Measurements from ENCODE around the gene SLC6A8.
"Not testable (repeated sequence)": the region's sequence is repeated elsewhere in the genome, so short reads cannot be mapped to it uniquely, and the experiment has no call there.

SLC6A8 gene

DNA sequence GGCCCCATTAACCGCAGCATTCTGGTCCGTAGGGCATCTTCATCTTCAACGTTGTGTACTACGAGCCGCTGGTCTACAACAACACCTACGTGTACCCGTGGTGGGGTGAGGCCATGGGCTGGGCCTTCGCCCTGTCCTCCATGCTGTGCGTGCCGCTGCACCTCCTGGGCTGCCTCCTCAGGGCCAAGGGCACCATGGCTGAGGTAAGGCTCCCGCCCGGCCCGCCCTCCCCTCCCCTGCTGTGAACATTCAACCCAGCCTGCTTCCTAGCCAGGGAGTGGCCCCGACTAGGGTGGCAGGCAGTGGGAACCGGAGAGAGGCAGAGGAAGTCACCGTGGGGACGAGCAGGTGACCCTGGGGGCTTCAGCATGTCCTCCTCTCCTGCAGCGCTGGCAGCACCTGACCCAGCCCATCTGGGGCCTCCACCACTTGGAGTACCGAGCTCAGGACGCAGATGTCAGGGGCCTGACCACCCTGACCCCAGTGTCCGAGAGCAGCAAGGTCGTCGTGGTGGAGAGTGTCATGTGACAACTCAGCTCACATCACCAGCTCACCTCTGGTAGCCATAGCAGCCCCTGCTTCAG, 7.1 kb downstream of the SLC6A8 start:
- H3K4me3 ChIP-seq (replicated peaks; ENCODE audit: low read depth, low read length): no peak overlapping the region
- no peaks in the 10 kb centered on the region for H3K27me3 ChIP-seq (replicated peaks; ENCODE audit: control insufficient read depth, insufficient read depth, low read length)
- TF ChIP-seq, protein P1, sequence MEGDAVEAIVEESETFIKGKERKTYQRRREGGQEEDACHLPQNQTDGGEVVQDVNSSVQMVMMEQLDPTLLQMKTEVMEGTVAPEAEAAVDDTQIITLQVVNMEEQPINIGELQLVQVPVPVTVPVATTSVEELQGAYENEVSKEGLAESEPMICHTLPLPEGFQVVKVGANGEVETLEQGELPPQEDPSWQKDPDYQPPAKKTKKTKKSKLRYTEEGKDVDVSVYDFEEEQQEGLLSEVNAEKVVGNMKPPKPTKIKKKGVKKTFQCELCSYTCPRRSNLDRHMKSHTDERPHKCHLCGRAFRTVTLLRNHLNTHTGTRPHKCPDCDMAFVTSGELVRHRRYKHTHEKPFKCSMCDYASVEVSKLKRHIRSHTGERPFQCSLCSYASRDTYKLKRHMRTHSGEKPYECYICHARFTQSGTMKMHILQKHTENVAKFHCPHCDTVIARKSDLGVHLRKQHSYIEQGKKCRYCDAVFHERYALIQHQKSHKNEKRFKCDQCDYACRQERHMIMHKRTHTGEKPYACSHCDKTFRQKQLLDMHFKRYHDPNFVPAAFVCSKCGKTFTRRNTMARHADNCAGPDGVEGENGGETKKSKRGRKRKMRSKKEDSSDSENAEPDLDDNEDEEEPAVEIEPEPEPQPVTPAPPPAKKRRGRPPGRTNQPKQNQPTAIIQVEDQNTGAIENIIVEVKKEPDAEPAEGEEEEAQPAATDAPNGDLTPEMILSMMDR (IDR thresholded peaks at IDR 0.05; ENCODE audit: insufficient read depth, low read length, poor library complexity, severe bottlenecking): no peak
- no peak for DNase-seq (ENCODE audit: extremely low read depth, insufficient read length)
- no peaks in the 10 kb centered on the region for H3K36me3 ChIP-seq (ENCODE audit: control insufficient read depth, insufficient read depth, low read length)

DNA sequence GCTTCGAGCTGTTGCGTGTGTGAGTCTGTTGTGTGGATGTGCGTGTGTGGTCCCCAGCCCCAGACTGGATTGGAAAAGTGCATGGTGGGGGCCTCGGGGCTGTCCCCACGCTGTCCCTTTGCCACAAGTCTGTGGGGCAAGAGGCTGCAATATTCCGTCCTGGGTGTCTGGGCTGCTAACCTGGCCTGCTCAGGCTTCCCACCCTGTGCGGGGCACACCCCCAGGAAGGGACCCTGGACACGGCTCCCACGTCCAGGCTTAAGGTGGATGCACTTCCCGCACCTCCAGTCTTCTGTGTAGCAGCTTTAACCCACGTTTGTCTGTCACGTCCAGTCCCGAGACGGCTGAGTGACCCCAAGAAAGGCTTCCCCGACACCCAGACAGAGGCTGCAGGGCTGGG, 8.4 kb downstream of the SLC6A8 start:
- Histone ChIP-seq H3K27me3 (replicated peaks; ENCODE audit: control insufficient read depth, insufficient read depth, low read length) (no peaks in the 10 kb centered on the region), H3K36me3 (ENCODE audit: control insufficient read depth, insufficient read depth, low read length) (peaks cover 1% of the 10 kb centered on the region), H3K4me3 (replicated peaks; ENCODE audit: low read depth, low read length) (no peak overlapping the region)
- DNase-seq (ENCODE audit: extremely low read depth, insufficient read length): no peak
- TF ChIP-seq, protein P1 (IDR thresholded peaks at IDR 0.05; ENCODE audit: insufficient read depth, low read length, poor library complexity, severe bottlenecking): no peak

DNA sequence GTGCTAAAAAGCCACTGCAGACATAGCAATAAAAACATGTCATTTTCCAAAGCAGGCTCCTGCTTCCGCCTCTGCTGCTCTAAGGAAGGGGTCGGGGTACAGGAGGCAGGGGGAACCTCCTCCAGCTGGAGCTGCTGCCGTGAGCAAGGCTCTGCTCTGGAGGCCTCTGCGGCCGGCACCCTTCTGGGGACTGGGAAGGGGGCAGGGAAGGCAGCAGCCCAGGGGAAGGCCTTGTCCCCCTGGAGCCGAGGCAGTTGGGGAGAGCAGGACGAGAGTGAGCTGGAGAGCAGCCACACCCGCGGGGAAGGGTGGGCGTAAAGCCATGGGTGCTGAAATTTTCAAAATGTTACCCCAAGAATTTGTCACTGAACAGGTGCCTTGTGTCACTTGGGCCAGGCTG, 8.8 kb downstream of the SLC6A8 start:
- not testable (repeated sequence) for H3K27me3 ChIP-seq (replicated peaks; ENCODE audit: control insufficient read depth, insufficient read depth, low read length); H3K4me3 ChIP-seq (replicated peaks; ENCODE audit: low read depth, low read length); H3K36me3 ChIP-seq (ENCODE audit: control insufficient read depth, insufficient read depth, low read length); DNase-seq (ENCODE audit: extremely low read depth, insufficient read length)

DNA sequence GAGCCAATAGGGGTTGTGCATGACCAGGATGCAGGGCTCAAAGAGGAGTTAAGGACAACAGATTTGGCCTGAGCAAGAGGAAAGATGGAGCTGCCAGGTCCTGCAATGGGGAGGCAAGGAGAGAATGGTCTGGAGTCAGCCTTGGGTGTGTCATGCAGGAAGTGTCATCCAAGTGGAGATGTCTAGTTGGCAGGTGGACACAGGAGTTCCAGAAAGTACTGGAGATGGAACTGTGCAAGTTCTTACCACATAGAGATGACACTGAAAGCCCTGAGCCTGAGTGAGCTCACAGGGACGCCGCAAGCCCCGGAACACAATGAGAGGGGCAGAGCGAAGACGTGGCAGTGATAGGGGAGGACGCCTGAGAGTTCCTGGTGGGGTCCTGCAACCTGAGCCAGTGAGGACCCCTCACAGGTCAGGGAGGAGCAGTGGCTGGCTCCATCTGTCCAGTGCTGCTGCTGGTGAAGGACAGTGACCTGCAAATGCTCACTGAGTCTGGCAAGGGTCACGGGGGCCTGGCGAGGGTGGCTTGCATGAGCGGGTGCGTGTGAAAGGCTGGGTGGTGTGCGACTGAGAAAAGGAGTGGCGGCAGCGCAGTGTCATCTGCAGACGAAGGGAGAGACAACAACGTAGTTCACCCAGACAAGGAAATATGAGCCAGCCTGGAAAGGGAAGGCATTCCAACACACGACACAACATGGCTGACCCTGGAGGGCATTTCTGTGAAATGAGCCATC, 9.4 kb downstream of the SLC6A8 start:
- H3K36me3 ChIP-seq (ENCODE audit: control insufficient read depth, insufficient read depth, low read length); H3K4me3 ChIP-seq (replicated peaks; ENCODE audit: low read depth, low read length); H3K27me3 ChIP-seq (replicated peaks; ENCODE audit: control insufficient read depth, insufficient read depth, low read length); DNase-seq (ENCODE audit: extremely low read depth, insufficient read length): not testable (repeated sequence)

DNA sequence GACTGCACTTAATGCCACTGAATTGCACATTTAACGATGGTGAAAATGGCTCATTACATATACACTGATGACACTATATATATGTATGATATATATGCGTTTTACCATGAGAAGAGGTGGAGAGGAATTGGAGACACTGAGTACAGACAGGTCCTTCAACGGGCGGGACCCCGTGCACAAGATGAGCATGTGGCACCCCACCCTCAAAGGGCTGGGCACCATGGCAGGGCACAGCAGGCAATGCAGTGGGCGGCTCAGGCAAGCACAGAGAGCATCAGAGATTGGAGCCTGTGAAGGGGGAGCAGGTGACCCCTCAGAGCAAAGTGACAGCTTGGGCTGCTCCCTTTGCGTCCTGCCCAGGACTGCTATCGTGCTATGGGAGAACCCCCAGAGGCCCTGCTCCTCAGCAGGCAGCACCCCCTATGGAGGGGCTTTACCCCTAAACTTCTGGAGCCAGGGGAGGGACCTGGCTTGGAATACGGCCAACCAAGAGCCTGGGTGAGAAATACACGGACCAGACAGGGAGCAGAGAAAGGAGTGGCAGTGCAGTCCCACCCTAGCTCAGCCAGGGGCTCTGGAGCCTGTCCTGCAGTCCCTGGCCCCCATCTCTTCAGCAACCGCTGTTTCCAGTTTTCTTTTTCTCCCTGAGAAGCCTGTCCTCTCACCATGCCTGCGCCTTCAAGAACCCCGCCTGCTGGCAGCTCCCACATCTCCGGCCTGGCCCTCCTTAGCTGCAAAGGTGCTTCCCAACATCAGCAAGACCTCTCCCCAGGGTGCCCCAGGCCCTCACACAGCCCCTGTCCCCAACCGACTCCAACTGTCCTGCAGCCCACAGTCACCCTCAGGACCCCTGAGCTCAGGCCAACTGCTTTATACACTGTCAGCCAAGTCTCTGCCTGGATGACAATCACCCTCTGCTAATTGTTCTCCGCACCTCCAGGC, 10.5 kb downstream of the SLC6A8 start:
- H3K36me3 ChIP-seq (ENCODE audit: control insufficient read depth, insufficient read depth, low read length): peaks cover 4% of the 10 kb centered on the region

DNA sequence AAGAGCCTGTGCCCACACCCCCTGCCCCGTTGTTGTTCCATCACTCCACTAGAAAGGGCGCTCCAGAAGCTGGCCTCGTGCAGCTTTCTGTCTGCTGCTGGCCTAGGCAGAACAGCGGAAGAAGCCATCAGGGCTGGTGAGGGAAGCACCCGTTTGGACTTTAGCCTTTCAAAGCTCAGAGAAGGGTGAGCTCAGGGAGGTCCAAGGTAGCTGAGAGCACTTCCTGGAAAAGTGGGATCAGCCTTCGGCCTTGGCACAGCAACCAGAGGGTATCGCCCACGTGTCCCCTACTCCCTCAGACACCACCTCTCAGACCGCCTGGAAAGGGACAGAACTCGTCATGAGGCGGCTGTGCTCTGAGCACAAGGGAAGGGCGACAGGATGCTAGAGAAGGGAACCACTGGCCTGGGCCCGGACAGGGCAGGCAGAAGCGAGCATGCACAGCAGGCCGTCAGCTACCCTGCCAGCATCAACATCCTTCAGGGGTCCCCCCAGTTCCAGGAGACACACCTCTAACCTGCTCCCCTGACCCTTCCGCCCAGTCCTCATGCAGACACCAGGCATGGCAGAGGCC, 11.6 kb downstream of the SLC6A8 start:
- not testable (repeated sequence) for H3K27me3 ChIP-seq (replicated peaks; ENCODE audit: control insufficient read depth, insufficient read depth, low read length); H3K36me3 ChIP-seq (ENCODE audit: control insufficient read depth, insufficient read depth, low read length); DNase-seq (ENCODE audit: extremely low read depth, insufficient read length); H3K4me3 ChIP-seq (replicated peaks; ENCODE audit: low read depth, low read length)

More for the DNA sequence above, 10.5 kb downstream of the SLC6A8 start:
- TF ChIP-seq, protein P1 (IDR thresholded peaks at IDR 0.05; ENCODE audit: insufficient read depth, low read length, poor library complexity, severe bottlenecking): no peak
- no peak overlapping the region for H3K4me3 ChIP-seq (replicated peaks; ENCODE audit: low read depth, low read length)
- no peaks in the 10 kb centered on the region for H3K27me3 ChIP-seq (replicated peaks; ENCODE audit: control insufficient read depth, insufficient read depth, low read length)
- DNase-seq (ENCODE audit: extremely low read depth, insufficient read length): no peak

DNA sequence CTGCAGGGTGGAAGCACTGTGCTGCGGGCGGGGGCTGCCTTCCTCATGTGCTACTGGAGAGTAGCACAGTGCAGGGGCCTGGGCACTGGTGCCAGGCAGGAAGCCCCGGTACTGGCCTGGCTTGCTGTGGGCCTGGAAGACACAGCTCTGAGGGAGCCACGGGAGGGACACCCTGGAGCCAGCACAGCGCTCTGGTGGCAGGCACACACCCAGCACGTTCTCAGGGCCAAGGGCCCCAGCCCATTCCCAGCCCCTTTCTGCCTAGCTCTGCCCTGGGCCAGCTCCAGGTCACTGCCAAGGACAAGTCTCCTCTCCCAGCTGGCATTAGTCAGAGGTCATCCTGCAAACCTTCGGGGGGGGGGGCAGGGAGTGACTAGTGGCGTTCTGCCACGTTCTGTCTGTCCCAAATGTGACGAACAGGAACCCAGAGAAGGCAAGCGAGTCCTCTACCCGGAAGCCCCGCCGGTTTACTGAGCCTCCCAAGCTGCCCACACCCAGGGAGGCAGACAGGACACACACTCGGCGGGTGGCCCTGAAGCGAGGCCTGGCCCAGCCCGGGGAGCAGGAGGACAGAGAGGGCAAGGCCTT, 12.2 kb downstream of the SLC6A8 start:
- not testable (repeated sequence) for H3K27me3 ChIP-seq (replicated peaks; ENCODE audit: control insufficient read depth, insufficient read depth, low read length); H3K4me3 ChIP-seq (replicated peaks; ENCODE audit: low read depth, low read length); H3K36me3 ChIP-seq (ENCODE audit: control insufficient read depth, insufficient read depth, low read length); DNase-seq (ENCODE audit: extremely low read depth, insufficient read length)
